Epidermal melanocyte (primary cell): ENCODE measurements around the gene ZNF649.

ENCODE experiments used
- DNase-seq: peaks from one replicate; pipeline ENCODE4 v3.0.0; 2011; ENCODE audit warnings: low spot score; ENCODE audit not compliant: insufficient read length

The ZNF649 gene

DNA sequence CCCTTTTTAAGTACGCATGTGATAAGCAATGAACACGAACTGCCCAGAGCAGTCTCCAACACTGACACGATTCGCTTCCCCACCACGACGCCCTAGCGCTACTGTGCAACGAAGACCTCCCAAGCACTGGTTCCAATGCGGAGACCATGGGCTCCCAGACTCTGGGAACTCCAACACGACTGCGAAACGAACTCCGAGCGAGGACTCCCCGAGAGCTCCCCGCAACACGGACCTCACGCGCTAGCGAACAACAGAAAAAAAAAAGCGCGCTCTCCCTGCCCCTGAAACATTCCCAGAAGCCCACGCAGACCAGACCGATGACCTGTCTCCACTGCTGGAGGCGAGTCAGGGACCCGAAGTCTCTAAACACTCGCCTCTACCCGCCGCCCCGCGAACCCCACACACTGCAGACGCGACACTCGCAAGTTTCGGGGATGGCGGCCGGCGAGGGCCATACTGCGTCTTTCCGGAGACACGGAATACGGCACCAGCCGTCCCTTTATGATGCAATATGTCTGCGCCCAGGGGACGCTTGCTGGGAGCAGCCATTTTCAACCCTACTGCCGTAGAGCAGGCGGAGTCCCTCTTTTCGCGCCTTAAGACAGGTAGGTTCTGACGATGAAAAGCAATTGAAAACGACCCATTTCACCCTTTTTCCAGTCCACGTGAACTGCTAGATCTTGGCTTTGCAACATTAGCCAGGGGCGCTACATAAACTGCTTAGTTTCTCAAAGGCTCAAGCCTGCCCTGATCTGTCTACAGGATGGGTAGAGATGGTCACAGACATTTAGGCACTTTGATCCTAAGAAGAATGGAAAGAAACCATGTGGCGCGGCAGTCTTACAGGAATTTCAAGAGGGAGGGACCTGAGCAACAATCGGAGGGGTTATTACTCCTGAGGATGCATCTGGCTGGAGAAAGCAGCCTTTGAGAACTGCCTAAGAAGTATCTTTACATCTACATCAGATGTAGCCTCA, 17.0 kb downstream of the ZNF649 start, which contains the start of gene ZNF577:
ZNF577 (minus strand) TSS at position 430 of the 977 bp plus-strand sequence. CDS start 7,569 bp downstream, outside the sequence.
- peak; percentile 90 for DNase-seq

DNA sequence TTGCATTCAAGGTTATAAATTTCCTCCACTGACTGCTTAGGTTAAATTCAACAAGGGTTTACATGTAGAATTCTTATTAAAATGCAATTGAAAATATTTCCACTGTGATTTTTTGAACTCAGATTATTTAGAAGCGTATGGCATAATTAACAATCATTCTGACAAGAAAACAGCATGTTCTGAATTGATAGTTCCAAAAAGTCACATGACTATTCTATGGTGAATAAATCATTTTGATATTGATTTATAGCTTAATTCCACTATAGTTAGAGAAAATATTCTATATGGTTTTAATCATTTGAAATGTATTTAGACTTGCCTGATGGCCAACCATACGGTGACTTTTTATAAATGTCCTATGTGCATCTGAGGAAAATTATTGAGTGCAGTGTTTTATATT, 20.1 kb downstream of the ZNF649 start:
- DNase-seq, result no peak

DNA sequence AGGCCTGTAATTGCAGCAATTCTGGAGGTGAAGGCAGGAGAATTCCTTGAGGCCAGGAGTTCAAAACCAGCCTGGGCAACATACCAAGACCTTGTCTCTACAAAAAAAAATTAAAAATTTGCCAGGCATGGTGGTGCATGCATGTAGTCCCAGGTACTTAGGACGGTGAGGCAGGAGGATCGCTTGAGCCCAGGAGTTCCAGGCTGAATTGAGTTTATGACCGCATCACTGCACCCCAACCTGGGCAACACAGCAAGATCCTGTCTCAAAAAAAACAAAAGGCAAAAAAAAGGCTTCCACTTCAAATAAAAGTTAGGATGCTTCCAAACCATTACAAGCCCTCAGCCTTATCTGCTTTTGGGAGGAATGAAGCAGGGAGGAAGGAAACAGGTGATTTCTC, 22.3 kb downstream of the ZNF649 start:
- no peak for DNase-seq

DNA sequence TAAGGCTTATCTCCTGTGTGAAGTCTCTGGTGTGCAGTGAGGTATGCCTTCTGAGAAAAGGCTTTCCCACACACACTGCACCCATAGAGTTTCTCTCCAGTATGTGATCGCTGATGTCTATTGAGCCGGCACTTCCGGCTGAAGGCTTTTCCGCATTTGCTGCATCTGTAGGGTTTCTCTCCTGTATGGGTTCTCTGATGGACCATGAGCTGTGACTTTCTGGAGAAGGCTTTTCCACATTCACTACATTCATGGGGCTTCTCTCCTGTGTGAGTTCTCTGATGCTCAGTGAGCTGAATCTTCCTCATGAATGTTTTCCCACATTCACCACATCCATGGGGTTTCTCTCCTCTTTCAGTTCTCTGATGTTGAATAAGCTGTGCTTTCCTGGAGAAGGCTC, 31.7 kb downstream of the ZNF649 start:
- DNase-seq, result no peak

DNA sequence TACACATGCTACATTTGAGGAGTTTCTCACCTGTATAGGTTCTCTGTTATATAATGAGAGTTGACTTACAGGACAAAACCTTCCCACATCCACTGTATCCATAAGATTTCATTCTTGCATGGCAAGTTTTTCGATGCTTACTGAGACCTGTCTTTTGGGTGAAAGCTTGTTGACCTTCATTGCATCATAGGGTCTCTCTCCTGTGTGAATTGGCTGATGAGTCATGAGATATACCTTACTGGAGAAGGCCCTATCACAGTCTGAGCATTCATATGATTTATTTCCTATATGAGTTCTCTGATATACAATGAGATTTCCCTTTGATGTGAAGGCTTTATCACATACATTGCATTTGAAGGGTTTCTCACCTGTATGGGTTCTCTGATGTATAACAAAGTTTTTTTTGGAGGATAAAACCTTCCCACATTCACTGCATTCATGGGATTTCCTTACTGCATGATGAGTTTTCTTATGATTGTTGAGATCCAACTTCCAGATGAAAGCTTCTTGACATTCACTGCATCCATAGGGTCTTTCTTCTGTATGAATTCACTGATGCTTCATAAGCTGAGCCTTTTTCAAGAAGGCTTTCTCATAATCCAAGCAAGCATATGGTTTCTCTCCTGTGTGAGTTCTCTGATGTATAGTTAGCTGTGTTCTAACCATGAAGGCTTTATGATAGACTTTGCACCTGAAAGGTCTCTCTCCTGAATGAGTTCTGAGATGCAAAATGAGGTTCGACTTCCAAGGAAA, 42.8 kb downstream of the ZNF649 start:
- DNase-seq, result no peak
